Urothelium cell line (cell line): ENCODE measurements around the gene TFG.
"Not testable (repeated sequence)": the region's sequence is repeated elsewhere in the genome, so short reads cannot be mapped to it uniquely, and the experiment has no call there.

Source experiments
- DNase-seq: peaks from one replicate; pipeline ENCODE4 v3.0.0; 2011; ENCODE audit warnings: low spot score, mixed read lengths
- FAIRE-seq: peaks from 2 replicates; lab custom pipeline; 2011; peaks lifted over from hg19 to GRCh38; lab: Jason Lieb, UNC

The TFG gene

GRCh38 chr3:100708989-100709841, at the start of gene TFG:
Gene TFG (plus strand): TSS chr3:100709494. CDS start chr3:100713686, 4,192 bp downstream.
- DNase-seq, result peak; percentile 100
- FAIRE-seq, result peak; percentile 90

- not testable (repeated sequence) for DNase-seq, FAIRE-seq
Observed at GRCh38 chr3:100661294-100661693, 48.0 kb upstream of the TFG start.

GRCh38 chr3:100662113-100662823, 47.0 kb upstream of the TFG start:
- DNase-seq (no peak), FAIRE-seq (no peak)

- DNase-seq, result no peak
- peak; percentile 17 for FAIRE-seq
Observed at GRCh38 chr3:100665230-100665629, 44.1 kb upstream of the TFG start.

GRCh38 chr3:100666699-100667098, 42.6 kb upstream of the TFG start:
- DNase-seq, FAIRE-seq: not testable (repeated sequence)

- not testable (repeated sequence) for DNase-seq, FAIRE-seq
Observed at GRCh38 chr3:100667316-100667715, 42.0 kb upstream of the TFG start.

- not testable (repeated sequence) for FAIRE-seq, DNase-seq
Observed at GRCh38 chr3:100670995-100671394, 38.3 kb upstream of the TFG start.

- FAIRE-seq, result no peak
- no peak for DNase-seq
Observed at GRCh38 chr3:100681496-100681895, 27.8 kb upstream of the TFG start.

- FAIRE-seq (no peak), DNase-seq (no peak)
Observed at GRCh38 chr3:100682056-100682853, 27.0 kb upstream of the TFG start.

GRCh38 chr3:100682854-100683760, 26.2 kb upstream of the TFG start:
- DNase-seq, result no peak
- no peak for FAIRE-seq

GRCh38 chr3:100693225-100693624, 16.1 kb upstream of the TFG start:
- no peak for FAIRE-seq
- no peak for DNase-seq

- DNase-seq (no peak), FAIRE-seq (no peak)
Observed at GRCh38 chr3:100695696-100696095, 13.6 kb upstream of the TFG start.

GRCh38 chr3:100696161-100696560, 13.1 kb upstream of the TFG start:
- FAIRE-seq, result no peak
- no peak for DNase-seq

GRCh38 chr3:100697172-100697571, 12.1 kb upstream of the TFG start:
- FAIRE-seq (no peak), DNase-seq (no peak)

GRCh38 chr3:100697723-100698285, 11.5 kb upstream of the TFG start:
- DNase-seq, result no peak
- no peak for FAIRE-seq

- FAIRE-seq, result no peak
- no peak for DNase-seq
Observed at GRCh38 chr3:100698736-100699135, 10.6 kb upstream of the TFG start.

- no peak for FAIRE-seq
- DNase-seq, result no peak
Observed at GRCh38 chr3:100700708-100701107, 8.6 kb upstream of the TFG start.

GRCh38 chr3:100702082-100702979, 7.0 kb upstream of the TFG start:
- DNase-seq (no peak), FAIRE-seq (no peak)

- FAIRE-seq (no peak), DNase-seq (no peak)
Observed at GRCh38 chr3:100702980-100703345, 6.3 kb upstream of the TFG start.
